DOHH2 (cell line): ENCODE measurements around the gene SPINK14.

Source experiments
- H3F3A ChIP-seq: fragments of 200-600 bp; sonication (generic), shearing (Covaris generic); 2 replicates; pipeline ENCODE4 v1.6.0; 2016; ENCODE audit warnings: antibody characterized with exemption, mild to moderate bottlenecking; ENCODE audit not compliant: control insufficient read depth, insufficient read depth
- H3K27ac ChIP-seq: fragments of 200-600 bp; sonication (generic); 2 replicates; pipeline ENCODE4 v1.5.1; 2014; ENCODE audit warnings: low read depth, mild to moderate bottlenecking, low read length, moderate library complexity
- H3K27me3 ChIP-seq: fragments of 200-600 bp; sonication (generic); 2 replicates; pipeline ENCODE4 v1.6.1; 2014; ENCODE audit warnings: mild to moderate bottlenecking, low read length, mixed read lengths; ENCODE audit not compliant: control insufficient read depth
- H3K36me3 ChIP-seq: fragments of 200-600 bp; sonication (generic); 2 replicates; pipeline ENCODE4 v1.6.1; 2014; ENCODE audit warnings: mild to moderate bottlenecking, low read length, moderate library complexity, mixed read lengths; ENCODE audit not compliant: control insufficient read depth
- H3K4me1 ChIP-seq: fragments of 200-600 bp; sonication (generic); 2 replicates; pipeline ENCODE4 v1.6.1; 2014; ENCODE audit warnings: mild to moderate bottlenecking, low read length, mixed read lengths; ENCODE audit not compliant: control insufficient read depth
- H3K4me2 ChIP-seq: fragments of 200-600 bp; sonication (generic); 2 replicates; pipeline ENCODE4 v1.6.0; 2014; ENCODE audit warnings: mild to moderate bottlenecking, low read length, moderate library complexity
- H3K4me3 ChIP-seq: fragments of 200-600 bp; sonication (generic); 2 replicates; pipeline ENCODE4 v1.5.1; 2014; ENCODE audit warnings: mild to moderate bottlenecking, low read length, mixed read lengths
- H3K79me2 ChIP-seq: fragments of 200-600 bp; sonication (generic); 2 replicates; pipeline ENCODE4 v1.6.1; 2014; ENCODE audit warnings: mild to moderate bottlenecking, low read length, mixed read lengths; ENCODE audit not compliant: control insufficient read depth
- H3K9me2 ChIP-seq: fragments of 200-600 bp; sonication (generic); replicated peaks from 2 replicates; pipeline ENCODE4 v1.6.1; 2014; ENCODE audit warnings: mild to moderate bottlenecking, low read length, mixed read lengths; ENCODE audit not compliant: control insufficient read depth
- H3K9me3 ChIP-seq: fragments of 200-600 bp; sonication (generic); 2 replicates; pipeline ENCODE4 v1.6.1; 2014; ENCODE audit warnings: antibody characterized with exemption, low read length, mixed read lengths; ENCODE audit not compliant: control insufficient read depth, insufficient read depth
- H4K20me1 ChIP-seq: fragments of 200-600 bp; sonication (generic); 2 replicates; pipeline ENCODE4 v1.6.0; 2014; ENCODE audit warnings: low read depth, mild to moderate bottlenecking, antibody characterized with exemption, low read length, moderate library complexity; ENCODE audit not compliant: control insufficient read depth, insufficient read depth
- CTCF ChIP-seq: fragments of 200-600 bp; sonication (generic); IDR thresholded peaks from one replicate; pipeline ENCODE4 v1.5.1; 2014; ENCODE audit warnings: antibody characterized with exemption, mild to moderate bottlenecking, low read depth, low read length; ENCODE audit not compliant: poor library complexity, severe bottlenecking
- EZH2phosphoT487 ChIP-seq: fragments of 200-600 bp; sonication (generic); IDR thresholded peaks from 2 replicates; pipeline ENCODE4 v1.6.1; 2017; ENCODE audit warnings: borderline replicate concordance, mild to moderate bottlenecking, antibody characterized with exemption, low read length, moderate library complexity, mixed read lengths

SPINK14 gene

DNA sequence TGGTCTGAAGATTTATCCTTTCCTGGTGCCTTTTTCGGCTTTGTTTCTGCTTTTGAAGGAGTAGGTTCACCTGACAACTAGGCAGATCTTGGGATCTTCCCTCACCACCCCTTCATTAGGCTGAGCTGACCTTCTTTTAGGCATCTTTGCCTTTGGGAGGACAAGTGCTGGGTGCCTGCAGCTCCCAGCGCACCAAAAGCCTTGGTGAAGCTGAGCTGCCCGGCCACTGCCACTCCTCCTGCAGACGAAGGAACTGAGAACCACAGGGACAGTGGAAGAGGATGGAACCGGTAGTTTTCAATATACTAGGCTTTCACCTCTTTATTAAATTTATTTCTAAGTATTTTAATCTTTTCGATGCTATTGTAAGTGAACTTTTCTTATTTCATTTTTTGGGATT lies 53.2 kb downstream of the SPINK14 start:
- no peaks in the 10 kb centered on the region for H4K20me1 ChIP-seq
- H3F3A ChIP-seq = no peaks in the 10 kb centered on the region
- H3K9me3 ChIP-seq = no peaks in the 10 kb centered on the region
- no peaks in the 10 kb centered on the region for H3K36me3 ChIP-seq
- no peak overlapping the region for H3K27ac ChIP-seq
- no peaks in the 10 kb centered on the region for H3K9me2 ChIP-seq
- H3K4me3 ChIP-seq = no peak overlapping the region
- no peaks in the 10 kb centered on the region for H3K4me1 ChIP-seq
- H3K27me3 ChIP-seq = no peaks in the 10 kb centered on the region
- H3K79me2 ChIP-seq = no peaks in the 10 kb centered on the region
- TF ChIP-seq CTCF (no peak), EZH2phosphoT487 (no peak)
- H3K4me2 ChIP-seq = no peak overlapping the region

GRCh38 chr5:148224117-148224742 lies 55.9 kb downstream of the SPINK14 start:
- Histone ChIP-seq H3K27me3 (no peaks in the 10 kb centered on the region), H3K4me2 (no peak overlapping the region), H3K9me3 (no peaks in the 10 kb centered on the region), H3F3A (no peaks in the 10 kb centered on the region), H3K79me2 (no peaks in the 10 kb centered on the region), H3K4me1 (no peaks in the 10 kb centered on the region), H3K9me2 (no peaks in the 10 kb centered on the region), H3K4me3 (no peak overlapping the region), H3K36me3 (no peaks in the 10 kb centered on the region), H3K27ac (no peak overlapping the region), H4K20me1 (no peaks in the 10 kb centered on the region)
- TF ChIP-seq EZH2phosphoT487 = no peak
- TF ChIP-seq CTCF = no peak
